Measurements from ENCODE around the gene SEMG1.

SEMG1 gene

GRCh38 chr20:45223136-45223535, 16.3 kb downstream of the SEMG1 start:
- DNase-seq (ENCODE audit: low read depth, low spot score) = no peak

- DNase-seq (ENCODE audit: low read depth, low spot score) = no peak
Measured at GRCh38 chr20:45226287-45226686, 19.5 kb downstream of the SEMG1 start.

- no peak for DNase-seq (ENCODE audit: low read depth, low spot score)
Measured at GRCh38 chr20:45229264-45230056, 22.6 kb downstream of the SEMG1 start.

GRCh38 chr20:45230631-45231030, 23.8 kb downstream of the SEMG1 start:
- no peak for DNase-seq (ENCODE audit: low read depth, low spot score)

- no peak for DNase-seq (ENCODE audit: low read depth, low spot score)
Measured at GRCh38 chr20:45235995-45236394, 29.2 kb downstream of the SEMG1 start.

GRCh38 chr20:45238139-45238538, 31.3 kb downstream of the SEMG1 start:
- DNase-seq (ENCODE audit: low read depth, low spot score) = no peak

- no peak for DNase-seq (ENCODE audit: low read depth, low spot score)
Measured at GRCh38 chr20:45246109-45246508, 39.3 kb downstream of the SEMG1 start.

- no peak for DNase-seq (ENCODE audit: low read depth, low spot score)
Measured at GRCh38 chr20:45247865-45248264, 41.0 kb downstream of the SEMG1 start.

- no peak for DNase-seq (ENCODE audit: low read depth, low spot score)
Measured at GRCh38 chr20:45248609-45249008, 41.8 kb downstream of the SEMG1 start.

GRCh38 chr20:45251884-45252560, 45.2 kb downstream of the SEMG1 start:
- DNase-seq (ENCODE audit: low read depth, low spot score) = no peak

GRCh38 chr20:45253261-45253660, 46.4 kb downstream of the SEMG1 start:
- no peak for DNase-seq (ENCODE audit: low read depth, low spot score)

- no peak for DNase-seq (ENCODE audit: low read depth, low spot score)
Measured at GRCh38 chr20:45254383-45255262, 47.8 kb downstream of the SEMG1 start, which contains the start of gene SLPI. SLPI (minus strand) TSS chr20:45254564; CDS start chr20:45254543, 21 bp downstream.

- DNase-seq (ENCODE audit: low read depth, low spot score) = no peak
Measured at GRCh38 chr20:45257161-45257560, 50.3 kb downstream of the SEMG1 start.

- no peak for DNase-seq (ENCODE audit: low read depth, low spot score)
Measured at GRCh38 chr20:45257711-45258110, 50.9 kb downstream of the SEMG1 start.

GRCh38 chr20:45258259-45258658, 51.4 kb downstream of the SEMG1 start:
- DNase-seq (ENCODE audit: low read depth, low spot score) = no peak

GRCh38 chr20:45258664-45259063, 51.8 kb downstream of the SEMG1 start:
- DNase-seq (ENCODE audit: low read depth, low spot score) = no peak
